ENCODE results near the gene DNMT3L. TPM values are rescaled to one million over a fixed set of nuclear protein-coding genes. Genes with fewer than 3 reads are reported as not detected.

Gene DNMT3L
- total RNA-seq, 2 experiments from 2014 or later: not detected

- Histone ChIP-seq H3K36me3 (ENCODE audit: insufficient read depth, low read length) (no peaks in the 10 kb centered on the region), H3K9me3 (ENCODE audit: low read length) (no peaks in the 10 kb centered on the region), H3K27ac (ENCODE audit: low read depth, low read length, poor library complexity, severe bottlenecking) (no peak overlapping the region), H3K79me2 (ENCODE audit: insufficient read depth, low read depth, low read length) (no peaks in the 10 kb centered on the region), H3K4me1 (ENCODE audit: insufficient read depth, low read length, poor library complexity, severe bottlenecking) (no peaks in the 10 kb centered on the region), H3K9me2 (ENCODE audit: insufficient read depth, low read length) (no peaks in the 10 kb centered on the region), H3K4me2 (ENCODE audit: low read length) (no peak overlapping the region), H3K4me3 (ENCODE audit: low read depth, low read length, poor library complexity, severe bottlenecking) (no peak overlapping the region), H2AFZ (ENCODE audit: low read length) (no peak overlapping the region), H4K20me1 (ENCODE audit: insufficient read depth, low read length) (no peaks in the 10 kb centered on the region)
- CTCF ChIA-PET (ENCODE audit: unreplicated experiment): no interaction called here
- DNase-seq (ENCODE audit: low spot score): no peak
- TF ChIP-seq CTCF (conservative IDR thresholded peaks at IDR 0.05; ENCODE audit: low read length): no peak
- no peak for TF ChIP-seq EZH2phosphoT487 (IDR thresholded peaks at IDR 0.05; ENCODE audit: borderline replicate concordance, low read depth, low read length)
- no TSS peak for BruUV-seq (replicated peaks)
- intact Hi-C loops (cut with micrococcal nuclease; ENCODE audit: unreplicated experiment): no loop called here
- POLR2A ChIA-PET: no interaction called here
These were observed 20.7 kb upstream of the DNMT3L start for GRCh38 chr21:44282370-44282769.

- ChIA-PET CTCF (ENCODE audit: unreplicated experiment) (no interaction called here), POLR2A (no interaction called here)
- Histone ChIP-seq H3K4me3 (ENCODE audit: low read depth, low read length, poor library complexity, severe bottlenecking) (no peak overlapping the region), H3K27ac (ENCODE audit: low read depth, low read length, poor library complexity, severe bottlenecking) (no peak overlapping the region), H3K9me3 (ENCODE audit: low read length) (no peaks in the 10 kb centered on the region), H3K79me2 (ENCODE audit: insufficient read depth, low read depth, low read length) (no peaks in the 10 kb centered on the region), H3K4me2 (ENCODE audit: low read length) (no peak overlapping the region), H3K9me2 (ENCODE audit: insufficient read depth, low read length) (no peaks in the 10 kb centered on the region), H3K4me1 (ENCODE audit: insufficient read depth, low read length, poor library complexity, severe bottlenecking) (no peaks in the 10 kb centered on the region), H2AFZ (ENCODE audit: low read length) (no peak overlapping the region), H3K36me3 (ENCODE audit: insufficient read depth, low read length) (no peaks in the 10 kb centered on the region), H4K20me1 (ENCODE audit: insufficient read depth, low read length) (no peaks in the 10 kb centered on the region)
- DNase-seq (ENCODE audit: low spot score): no peak
- no TSS peak for BruUV-seq (replicated peaks)
- intact Hi-C loops (cut with micrococcal nuclease; ENCODE audit: unreplicated experiment): no loop called here
- TF ChIP-seq EZH2phosphoT487 (IDR thresholded peaks at IDR 0.05; ENCODE audit: borderline replicate concordance, low read depth, low read length) (no peak), CTCF (conservative IDR thresholded peaks at IDR 0.05; ENCODE audit: low read length) (no peak)
These were observed 20.1 kb upstream of the DNMT3L start for GRCh38 chr21:44281801-44282200.

GRCh38 chr21:44279354-44280260, 17.9 kb upstream of the DNMT3L start:
- POLR2A ChIA-PET: no interaction called here
- H2AFZ ChIP-seq (ENCODE audit: low read length): no peak overlapping the region
- CTCF ChIA-PET (ENCODE audit: unreplicated experiment): no interaction called here

More at GRCh38 chr21:44279354-44280260, 17.9 kb upstream of the DNMT3L start:
- no peaks in the 10 kb centered on the region for H3K79me2 ChIP-seq (ENCODE audit: insufficient read depth, low read depth, low read length)
- no peaks in the 10 kb centered on the region for H3K9me2 ChIP-seq (ENCODE audit: insufficient read depth, low read length)
- no peak for DNase-seq (ENCODE audit: low spot score)
- no peak overlapping the region for H3K4me3 ChIP-seq (ENCODE audit: low read depth, low read length, poor library complexity, severe bottlenecking)
- no peaks in the 10 kb centered on the region for H3K9me3 ChIP-seq (ENCODE audit: low read length)
- H3K27ac ChIP-seq (ENCODE audit: low read depth, low read length, poor library complexity, severe bottlenecking): no peak overlapping the region
- intact Hi-C loops (cut with micrococcal nuclease; ENCODE audit: unreplicated experiment): no loop called here
- no peaks in the 10 kb centered on the region for H4K20me1 ChIP-seq (ENCODE audit: insufficient read depth, low read length)
- H3K36me3 ChIP-seq (ENCODE audit: insufficient read depth, low read length): no peaks in the 10 kb centered on the region
- BruUV-seq (replicated peaks): no TSS peak
- TF ChIP-seq CTCF (conservative IDR thresholded peaks at IDR 0.05; ENCODE audit: low read length): no peak
- TF ChIP-seq EZH2phosphoT487 (IDR thresholded peaks at IDR 0.05; ENCODE audit: borderline replicate concordance, low read depth, low read length): no peak
- no peaks in the 10 kb centered on the region for H3K4me1 ChIP-seq (ENCODE audit: insufficient read depth, low read length, poor library complexity, severe bottlenecking)
- no peak overlapping the region for H3K4me2 ChIP-seq (ENCODE audit: low read length)
